K562 (cell line): Measurements from ENCODE around the gene ZNF318.

Source experiments
- BRD4 ChIP-seq: fragments of 200-600 bp; sonication (generic); IDR thresholded peaks from 2 replicates; pipeline ENCODE4 v1.6.1; 2017; ENCODE audit warnings: inconsistent platforms
- EHMT2 ChIP-seq: fragments of 450-650 bp; IDR thresholded peaks from 2 replicates; pipeline ENCODE4 v1.6.1; 2018; ENCODE audit warnings: antibody characterized with exemption
- SRF ChIP-seq, 2 experiments: fragments of 250-450, 450-650 bp in 1 of 2; sonication (Bioruptor Pico) in 1 of 2; sonication (generic) in 1 of 2; formaldehyde crosslinking; IDR thresholded peaks; 2 replicates each; pipeline versions ENCODE4 v1.5.0 to v1.5.1; 2020 to 2022; ENCODE audit warnings: mild to moderate bottlenecking in 1 of 2, missing genetic modification reagents in 1 of 2
- ZNF23 ChIP-seq: fragments of 250-450 bp; sonication (Bioruptor Pico); IDR thresholded peaks from 2 replicates; pipeline ENCODE4 v1.4.0; 2020; ENCODE audit warnings: mild to moderate bottlenecking
- TF ChIP-seq, protein P1 (sequence below), 2 experiments: fragments of 200-800 bp in 1 of 2; sonication (Bioruptor generic) in 1 of 2; sonication (generic) in 1 of 2; formaldehyde crosslinking in 1 of 2; IDR thresholded peaks in 1 of 2; conservative IDR thresholded peaks in 1 of 2; 2 replicates each; pipeline versions ENCODE4 v1.5.0 to v1.6.1; 2016 to 2020; ENCODE audit warnings: missing compliant biosample characterization in 1 of 2, missing genetic modification characterization in 1 of 2, missing genetic modification reagents in 1 of 2
- TF ChIP-seq, protein P2 (sequence below): sonication (generic); formaldehyde crosslinking; IDR thresholded peaks from 2 replicates; pipeline ENCODE4 v1.8.0; 2022; ENCODE audit warnings: mild to moderate bottlenecking, missing genetic modification reagents

DNA sequence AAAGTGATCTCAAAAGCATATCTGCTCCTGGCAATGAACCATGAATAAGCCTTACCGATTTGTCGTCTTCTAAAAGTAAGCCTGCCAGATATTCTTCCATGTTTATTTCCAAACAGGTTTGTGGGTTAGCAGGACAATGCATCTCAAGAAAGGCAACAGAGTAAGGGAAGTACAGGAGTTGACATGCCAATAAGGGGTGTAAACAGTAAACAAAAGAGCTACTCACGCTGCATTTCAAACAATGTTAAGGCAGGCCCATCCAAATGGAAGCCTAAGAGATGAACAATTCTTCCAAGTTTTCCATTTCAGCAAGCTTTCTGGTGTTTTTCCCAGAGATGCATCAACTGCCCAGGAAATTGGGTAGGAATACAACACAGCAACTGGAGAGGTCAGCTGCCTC lies 33.1 kb downstream of the ZNF318 start:
- TF ChIP-seq EHMT2, result no peak
- TF ChIP-seq, protein P1, sequence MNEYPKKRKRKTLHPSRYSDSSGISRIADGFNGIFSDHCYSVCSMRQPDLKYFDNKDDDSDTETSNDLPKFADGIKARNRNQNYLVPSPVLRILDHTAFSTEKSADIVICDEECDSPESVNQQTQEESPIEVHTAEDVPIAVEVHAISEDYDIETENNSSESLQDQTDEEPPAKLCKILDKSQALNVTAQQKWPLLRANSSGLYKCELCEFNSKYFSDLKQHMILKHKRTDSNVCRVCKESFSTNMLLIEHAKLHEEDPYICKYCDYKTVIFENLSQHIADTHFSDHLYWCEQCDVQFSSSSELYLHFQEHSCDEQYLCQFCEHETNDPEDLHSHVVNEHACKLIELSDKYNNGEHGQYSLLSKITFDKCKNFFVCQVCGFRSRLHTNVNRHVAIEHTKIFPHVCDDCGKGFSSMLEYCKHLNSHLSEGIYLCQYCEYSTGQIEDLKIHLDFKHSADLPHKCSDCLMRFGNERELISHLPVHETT (CRISPR knock-in tag; conservative IDR thresholded peaks at IDR 0.05 in 1 of 2, IDR thresholded peaks at IDR 0.05 in 1 of 2), result no peak
- TF ChIP-seq ZNF23 (CRISPR knock-in tag), result no peak
- no peak for TF ChIP-seq BRD4
- TF ChIP-seq SRF (CRISPR knock-in tag; IDR thresholded peaks at IDR 0.05), result no peak
- TF ChIP-seq, protein P2, sequence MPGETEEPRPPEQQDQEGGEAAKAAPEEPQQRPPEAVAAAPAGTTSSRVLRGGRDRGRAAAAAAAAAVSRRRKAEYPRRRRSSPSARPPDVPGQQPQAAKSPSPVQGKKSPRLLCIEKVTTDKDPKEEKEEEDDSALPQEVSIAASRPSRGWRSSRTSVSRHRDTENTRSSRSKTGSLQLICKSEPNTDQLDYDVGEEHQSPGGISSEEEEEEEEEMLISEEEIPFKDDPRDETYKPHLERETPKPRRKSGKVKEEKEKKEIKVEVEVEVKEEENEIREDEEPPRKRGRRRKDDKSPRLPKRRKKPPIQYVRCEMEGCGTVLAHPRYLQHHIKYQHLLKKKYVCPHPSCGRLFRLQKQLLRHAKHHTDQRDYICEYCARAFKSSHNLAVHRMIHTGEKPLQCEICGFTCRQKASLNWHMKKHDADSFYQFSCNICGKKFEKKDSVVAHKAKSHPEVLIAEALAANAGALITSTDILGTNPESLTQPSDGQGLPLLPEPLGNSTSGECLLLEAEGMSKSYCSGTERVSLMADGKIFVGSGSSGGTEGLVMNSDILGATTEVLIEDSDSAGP (CRISPR knock-in tag), result no peak
